ENCODE measurements around the gene DNAH10.

- TF ChIP-seq CTCF (IDR thresholded peaks at IDR 0.05; ENCODE audit: poor library complexity) (no peak), EZH2 (IDR thresholded peaks at IDR 0.05; ENCODE audit: borderline replicate concordance) (no peak), EZH2phosphoT487 (IDR thresholded peaks at IDR 0.05; ENCODE audit: low read depth, severe bottlenecking, unreplicated experiment) (no peak)
Observed at GRCh38 chr12:123897221-123897620, 135.1 kb downstream of the DNAH10 start.
